Peyer's patch (tissue), 4 donors: ENCODE data around the gene SORBS1.

Experiments used
- CTCF ChIP-seq, 6 experiments: fragments of 450-650 bp in 4 of 6; fragments of 200-600 bp in 2 of 6; sonication (generic) in 1 of 6; IDR thresholded peaks; one replicate each; pipeline ENCODE4 v1.5.1; 2017 to 2019; ENCODE audit warnings: antibody characterized with exemption in 6 of 6, mild to moderate bottlenecking in 3 of 6, moderate library complexity in 1 of 6
- POLR2A ChIP-seq, 2 donors: fragments of 450-650 bp; IDR thresholded peaks; one replicate each; pipeline ENCODE4 v1.5.1; 2017; ENCODE audit warnings: antibody characterized with exemption in 2 of 2, mild to moderate bottlenecking in 2 of 2, moderate library complexity in 2 of 2

- no peak for TF ChIP-seq CTCF (IDR thresholded peaks at IDR 0.05)
- TF ChIP-seq POLR2A (IDR thresholded peaks at IDR 0.05): no peak
Measured at GRCh38 chr10:95444792-95445191, 116.4 kb downstream of the SORBS1 start.
